Astrocyte (in vitro differentiated cells and primary cell): ENCODE measurements around the gene VEPH1. TPM values are rescaled to one million over a fixed set of nuclear protein-coding genes. Genes with fewer than 3 reads are reported as not detected.
A peak's percentile ranks its signal among the peaks of the same experiment; 100 is the strongest.

Experiments used
- DNase-seq: peaks from one replicate; pipeline ENCODE4 v3.0.0-alpha.2; 2010; ENCODE audit warnings: low read depth
- FAIRE-seq: peaks from 2 replicates; lab custom pipeline; 2011; peaks lifted over from hg19 to GRCh38; lab: Jason Lieb, UNC
- H2AFZ ChIP-seq: 2 replicates; pipeline ENCODE4 v1.6.0; 2012; ENCODE audit warnings: low read depth, low read length, inconsistent platforms
- H3K27ac ChIP-seq: 2 replicates; pipeline ENCODE4 v1.5.1; 2011; ENCODE audit warnings: low read depth, low read length, inconsistent platforms
- H3K27me3 ChIP-seq: 2 replicates; pipeline ENCODE4 v1.6.0; 2011; ENCODE audit warnings: low read length, inconsistent platforms; ENCODE audit not compliant: insufficient read depth
- H3K36me3 ChIP-seq: 2 replicates; pipeline ENCODE4 v1.5.1; 2011; ENCODE audit warnings: low read length, inconsistent platforms; ENCODE audit not compliant: insufficient read depth
- H3K4me1 ChIP-seq: 2 replicates; pipeline ENCODE4 v1.5.1; 2011; ENCODE audit warnings: low read length, inconsistent platforms; ENCODE audit not compliant: insufficient read depth
- H3K4me2 ChIP-seq: 2 replicates; pipeline ENCODE4 v1.6.0; 2012; ENCODE audit warnings: low read length, inconsistent platforms
- H3K4me3 ChIP-seq: 2 replicates; pipeline ENCODE4 v1.5.1; 2011; ENCODE audit warnings: low read depth, mild to moderate bottlenecking, low read length, inconsistent platforms; ENCODE audit not compliant: insufficient read depth
- H3K79me2 ChIP-seq: 2 replicates; pipeline ENCODE4 v1.6.0; 2012; ENCODE audit warnings: mild to moderate bottlenecking, low read length, inconsistent platforms; ENCODE audit not compliant: insufficient read depth
- H3K9ac ChIP-seq: 2 replicates; pipeline ENCODE4 v1.6.0; 2012; ENCODE audit warnings: mild to moderate bottlenecking, low read length, inconsistent platforms
- H3K9me3 ChIP-seq: 2 replicates; pipeline ENCODE4 v1.5.1; 2012; ENCODE audit warnings: low read depth, mild to moderate bottlenecking, low read length, inconsistent platforms; ENCODE audit not compliant: insufficient read depth
- H4K20me1 ChIP-seq: 2 replicates; pipeline ENCODE4 v1.6.0; 2012; ENCODE audit warnings: low read length, inconsistent platforms; ENCODE audit not compliant: insufficient read depth
- H3K27ac Mint-ChIP-seq: one replicate; pipeline ENCODE4 v1.8.0; 2021; ENCODE audit warnings: mild to moderate bottlenecking, mixed read lengths; ENCODE audit not compliant: unreplicated experiment
- H3K27me3 Mint-ChIP-seq: one replicate; pipeline ENCODE4 v1.8.0; 2021; ENCODE audit warnings: low read depth, mixed read lengths; ENCODE audit not compliant: unreplicated experiment
- H3K36me3 Mint-ChIP-seq: one replicate; pipeline ENCODE4 v1.8.0; 2021; ENCODE audit warnings: low read depth, mixed read lengths; ENCODE audit not compliant: unreplicated experiment
- H3K4me1 Mint-ChIP-seq: one replicate; pipeline ENCODE4 v1.8.0; 2021; ENCODE audit warnings: low read depth, mixed read lengths; ENCODE audit not compliant: unreplicated experiment
- H3K4me3 Mint-ChIP-seq: one replicate; pipeline ENCODE4 v1.8.0; 2021; ENCODE audit warnings: mild to moderate bottlenecking, moderate library complexity, mixed read lengths; ENCODE audit not compliant: unreplicated experiment
- H3K9me3 Mint-ChIP-seq: one replicate; pipeline ENCODE4 v1.8.0; 2021; ENCODE audit warnings: mild to moderate bottlenecking, mixed read lengths; ENCODE audit not compliant: unreplicated experiment
- CTCF ChIP-seq: IDR thresholded peaks from 2 replicates; pipeline ENCODE4 v1.5.1; 2011; ENCODE audit warnings: low read depth, mild to moderate bottlenecking, inconsistent platforms, low read length, moderate library complexity; ENCODE audit not compliant: insufficient read depth
- EZH2 ChIP-seq: IDR thresholded peaks from 2 replicates; pipeline ENCODE4 v1.6.1; 2012; ENCODE audit warnings: mild to moderate bottlenecking, low read length, inconsistent platforms; ENCODE audit not compliant: insufficient read depth
- total RNA-seq: library from RNA; stranded (reverse); gene quantifications from 2 replicates; pipeline ENCODE4 v1.2.1, GENCODE V29; 2021

VEPH1 gene
- total RNA-seq, 1 donor from 2014 or later = 9.4 TPM

DNA sequence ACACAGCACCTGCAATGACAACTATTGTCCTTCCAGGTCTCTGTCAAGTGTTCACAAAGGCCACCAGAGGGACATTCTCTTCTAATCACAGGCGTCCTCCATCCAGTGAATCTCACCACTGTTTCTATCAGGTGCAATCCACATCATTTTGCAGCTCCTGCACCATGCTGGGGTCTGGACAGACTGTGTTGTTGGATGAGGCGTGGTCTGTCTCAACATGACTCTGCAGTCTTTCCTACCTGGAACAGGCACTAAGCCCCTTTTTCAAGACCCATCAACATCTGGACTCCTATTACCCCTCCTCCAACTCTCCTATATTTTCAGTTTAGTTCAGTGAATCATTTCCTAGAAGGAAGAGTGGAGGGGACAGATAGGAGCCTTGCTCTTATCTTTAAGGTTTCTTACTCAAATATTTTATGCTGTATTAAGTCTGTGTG is 31.5 kb upstream of the VEPH1 start:
- no peak overlapping the region for H3K4me3 Mint-ChIP-seq
- Histone ChIP-seq H4K20me1 (no peaks in the 10 kb centered on the region), H3K27me3 (no peaks in the 10 kb centered on the region), H3K4me2 (no peak overlapping the region), H3K4me1 (peaks cover 38% of the 10 kb centered on the region), H3K79me2 (peaks cover 19% of the 10 kb centered on the region), H3K9me3 (no peaks in the 10 kb centered on the region), H3K27ac (no peak overlapping the region), H3K36me3 (no peaks in the 10 kb centered on the region), H2AFZ (no peak overlapping the region), H3K9ac (no peak overlapping the region), H3K4me3 (no peak overlapping the region)
- H3K36me3 Mint-ChIP-seq = no peaks in the 10 kb centered on the region
- DNase-seq (no peak), FAIRE-seq (no peak)
- H3K27me3 Mint-ChIP-seq = peaks cover 2% of the 10 kb centered on the region
- TF ChIP-seq CTCF (no peak), EZH2 (no peak)
- peaks cover 10% of the 10 kb centered on the region for H3K4me1 Mint-ChIP-seq
- H3K9me3 Mint-ChIP-seq = no peaks in the 10 kb centered on the region
- no peak overlapping the region for H3K27ac Mint-ChIP-seq

DNA sequence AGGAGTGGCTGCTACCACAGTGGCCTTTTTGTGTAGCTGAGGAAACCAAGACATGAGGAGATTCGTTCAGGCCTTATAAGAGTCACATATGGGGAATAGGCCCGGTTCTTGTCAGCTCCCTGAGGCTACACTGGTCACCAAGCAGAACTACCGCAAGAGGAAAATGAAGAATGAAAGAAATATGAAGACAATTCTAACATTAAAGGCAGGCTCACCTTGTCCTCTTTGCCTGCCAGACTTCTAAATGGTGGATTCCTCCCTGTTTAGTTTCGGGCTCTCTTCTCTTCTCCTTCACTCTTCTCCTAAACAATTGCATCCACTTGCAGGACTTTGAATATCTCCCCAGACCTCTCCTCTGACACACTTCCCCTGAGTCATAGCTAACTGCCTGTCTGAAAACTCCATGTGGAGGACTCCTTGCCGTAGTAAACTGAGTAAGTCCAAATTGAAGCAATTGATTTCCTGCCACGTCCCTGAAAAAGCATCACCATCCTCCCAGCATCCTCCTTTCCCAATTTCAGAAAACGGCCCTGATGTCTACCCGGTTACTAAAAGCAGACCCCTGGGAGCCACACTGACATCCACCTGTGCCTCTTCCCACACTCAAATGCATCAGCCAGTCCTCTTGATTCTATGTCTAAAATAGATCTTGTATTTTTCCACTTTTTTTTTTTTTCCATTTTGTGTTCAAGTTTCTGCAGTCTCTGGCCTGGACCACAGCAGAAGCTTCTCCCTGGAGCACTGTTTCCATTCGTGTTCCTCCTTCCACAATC is 30.3 kb upstream of the VEPH1 start:
- peak overlapping the region; percentile 89 for H3K27ac ChIP-seq
- H3K9me3 ChIP-seq = no peaks in the 10 kb centered on the region
- peak overlapping the region; percentile 60 for H2AFZ ChIP-seq
- H3K4me1 ChIP-seq = peaks cover 41% of the 10 kb centered on the region
- DNase-seq (peak; percentile 88), FAIRE-seq (peak; percentile 96)
- peak overlapping the region; percentile 86 for H3K4me2 ChIP-seq
- Mint-ChIP-seq H3K36me3 (no peaks in the 10 kb centered on the region), H3K9me3 (no peaks in the 10 kb centered on the region), H3K4me3 (no peak overlapping the region), H3K4me1 (peaks cover 10% of the 10 kb centered on the region), H3K27ac (no peak overlapping the region), H3K27me3 (peaks cover under 1% of the 10 kb centered on the region)
- H4K20me1 ChIP-seq = no peaks in the 10 kb centered on the region
- peak overlapping the region; percentile 81 for H3K9ac ChIP-seq
- H3K4me3 ChIP-seq = peak overlapping the region; percentile 67
- TF ChIP-seq CTCF (no peak), EZH2 (no peak)
- no peaks in the 10 kb centered on the region for H3K27me3 ChIP-seq
- H3K79me2 ChIP-seq = peaks cover 31% of the 10 kb centered on the region
- H3K36me3 ChIP-seq = no peaks in the 10 kb centered on the region
